PC-3 (cell line): ENCODE results near the gene RNPEP.

ENCODE experiments used
- CTCF ChIP-seq: fragments of 300-600 bp; sonication (generic); conservative IDR thresholded peaks from 2 replicates; pipeline ENCODE4 v1.5.1; 2017; ENCODE audit warnings: antibody characterized with exemption, low read depth, mild to moderate bottlenecking, low read length
- EZH2 ChIP-seq: fragments of 300-600 bp; sonication (generic); IDR thresholded peaks from one replicate; pipeline ENCODE4 v1.6.1; 2017; ENCODE audit warnings: antibody characterized with exemption, mild to moderate bottlenecking, low read length; ENCODE audit not compliant: unreplicated experiment
- EZH2phosphoT487 ChIP-seq: fragments of 300-600 bp; sonication (generic); IDR thresholded peaks from 2 replicates; pipeline ENCODE4 v1.6.1; 2018; ENCODE audit warnings: mild to moderate bottlenecking, antibody characterized with exemption, low read length, borderline replicate concordance

- TF ChIP-seq CTCF (no peak), EZH2 (no peak), EZH2phosphoT487 (no peak)
These were observed 66.7 kb downstream of the RNPEP start for GRCh38 chr1:202049129-202049528.
